ENCODE results near the gene SFXN3. TPM values are rescaled to one million over a fixed set of nuclear protein-coding genes. Genes with fewer than 3 reads are reported as not detected.

SFXN3 gene
- total and polyA plus RNA-seq, 2 experiments from 2014 or later: 0.68 to 3.8 TPM

DNA sequence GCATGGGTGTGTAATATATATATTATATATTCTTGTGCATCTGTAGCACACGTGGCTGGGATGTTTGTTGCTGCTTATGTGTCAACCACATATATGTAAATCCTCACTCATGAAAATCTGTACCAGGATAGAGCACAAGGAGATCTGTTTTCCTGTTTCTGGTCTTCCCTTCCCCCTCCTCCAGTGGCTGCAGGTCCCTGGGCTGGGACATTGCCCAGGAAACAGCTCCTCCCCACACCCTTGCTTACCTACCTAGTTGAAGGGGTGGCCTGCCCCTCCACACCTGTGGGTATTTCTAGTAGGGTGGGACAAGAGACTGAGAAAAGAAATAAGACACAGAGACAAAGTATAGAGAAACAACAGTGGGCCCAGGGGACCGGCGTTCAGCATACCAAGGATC is 2.2 kb downstream of the SFXN3 start:
- Mint-ChIP-seq H3K9me3 (no peaks in the 10 kb centered on the region), H3K27me3 (ENCODE audit: insufficient read depth, low read depth, poor library complexity) (peaks cover 57% of the 10 kb centered on the region), H3K4me3 (no peak overlapping the region; the same call in 2 of the 3 replicates), H3K27ac (no peak overlapping the region), H3K4me1 (peaks cover 25% of the 10 kb centered on the region), H3K36me3 (ENCODE audit: low read depth) (no peaks in the 10 kb centered on the region)
- Histone ChIP-seq H3K4me3 (no peak overlapping the region), H2AFZ (no peak overlapping the region), H4K20me1 (replicated peaks; ENCODE audit: insufficient read depth) (no peaks in the 10 kb centered on the region; the same call in 1 of the 2 replicates), H3K36me3 (ENCODE audit: insufficient read depth) (no peaks in the 10 kb centered on the region), H3F3A (replicated peaks; ENCODE audit: low read depth) (no peaks in the 10 kb centered on the region), H3K4me1 (ENCODE audit: insufficient read depth) (peaks cover 23% of the 10 kb centered on the region; the same call in 1 of the 2 replicates), H3K27me3 (ENCODE audit: insufficient read depth) (peaks cover 60% of the 10 kb centered on the region), H3K4me2 (no peak overlapping the region), H3K9me2 (ENCODE audit: insufficient read depth) (no peaks in the 10 kb centered on the region), H3K27ac (ENCODE audit: low read depth) (no peak overlapping the region), H3K79me2 (replicated peaks; ENCODE audit: insufficient read depth) (no peaks in the 10 kb centered on the region)
- TF ChIP-seq, protein P1, sequence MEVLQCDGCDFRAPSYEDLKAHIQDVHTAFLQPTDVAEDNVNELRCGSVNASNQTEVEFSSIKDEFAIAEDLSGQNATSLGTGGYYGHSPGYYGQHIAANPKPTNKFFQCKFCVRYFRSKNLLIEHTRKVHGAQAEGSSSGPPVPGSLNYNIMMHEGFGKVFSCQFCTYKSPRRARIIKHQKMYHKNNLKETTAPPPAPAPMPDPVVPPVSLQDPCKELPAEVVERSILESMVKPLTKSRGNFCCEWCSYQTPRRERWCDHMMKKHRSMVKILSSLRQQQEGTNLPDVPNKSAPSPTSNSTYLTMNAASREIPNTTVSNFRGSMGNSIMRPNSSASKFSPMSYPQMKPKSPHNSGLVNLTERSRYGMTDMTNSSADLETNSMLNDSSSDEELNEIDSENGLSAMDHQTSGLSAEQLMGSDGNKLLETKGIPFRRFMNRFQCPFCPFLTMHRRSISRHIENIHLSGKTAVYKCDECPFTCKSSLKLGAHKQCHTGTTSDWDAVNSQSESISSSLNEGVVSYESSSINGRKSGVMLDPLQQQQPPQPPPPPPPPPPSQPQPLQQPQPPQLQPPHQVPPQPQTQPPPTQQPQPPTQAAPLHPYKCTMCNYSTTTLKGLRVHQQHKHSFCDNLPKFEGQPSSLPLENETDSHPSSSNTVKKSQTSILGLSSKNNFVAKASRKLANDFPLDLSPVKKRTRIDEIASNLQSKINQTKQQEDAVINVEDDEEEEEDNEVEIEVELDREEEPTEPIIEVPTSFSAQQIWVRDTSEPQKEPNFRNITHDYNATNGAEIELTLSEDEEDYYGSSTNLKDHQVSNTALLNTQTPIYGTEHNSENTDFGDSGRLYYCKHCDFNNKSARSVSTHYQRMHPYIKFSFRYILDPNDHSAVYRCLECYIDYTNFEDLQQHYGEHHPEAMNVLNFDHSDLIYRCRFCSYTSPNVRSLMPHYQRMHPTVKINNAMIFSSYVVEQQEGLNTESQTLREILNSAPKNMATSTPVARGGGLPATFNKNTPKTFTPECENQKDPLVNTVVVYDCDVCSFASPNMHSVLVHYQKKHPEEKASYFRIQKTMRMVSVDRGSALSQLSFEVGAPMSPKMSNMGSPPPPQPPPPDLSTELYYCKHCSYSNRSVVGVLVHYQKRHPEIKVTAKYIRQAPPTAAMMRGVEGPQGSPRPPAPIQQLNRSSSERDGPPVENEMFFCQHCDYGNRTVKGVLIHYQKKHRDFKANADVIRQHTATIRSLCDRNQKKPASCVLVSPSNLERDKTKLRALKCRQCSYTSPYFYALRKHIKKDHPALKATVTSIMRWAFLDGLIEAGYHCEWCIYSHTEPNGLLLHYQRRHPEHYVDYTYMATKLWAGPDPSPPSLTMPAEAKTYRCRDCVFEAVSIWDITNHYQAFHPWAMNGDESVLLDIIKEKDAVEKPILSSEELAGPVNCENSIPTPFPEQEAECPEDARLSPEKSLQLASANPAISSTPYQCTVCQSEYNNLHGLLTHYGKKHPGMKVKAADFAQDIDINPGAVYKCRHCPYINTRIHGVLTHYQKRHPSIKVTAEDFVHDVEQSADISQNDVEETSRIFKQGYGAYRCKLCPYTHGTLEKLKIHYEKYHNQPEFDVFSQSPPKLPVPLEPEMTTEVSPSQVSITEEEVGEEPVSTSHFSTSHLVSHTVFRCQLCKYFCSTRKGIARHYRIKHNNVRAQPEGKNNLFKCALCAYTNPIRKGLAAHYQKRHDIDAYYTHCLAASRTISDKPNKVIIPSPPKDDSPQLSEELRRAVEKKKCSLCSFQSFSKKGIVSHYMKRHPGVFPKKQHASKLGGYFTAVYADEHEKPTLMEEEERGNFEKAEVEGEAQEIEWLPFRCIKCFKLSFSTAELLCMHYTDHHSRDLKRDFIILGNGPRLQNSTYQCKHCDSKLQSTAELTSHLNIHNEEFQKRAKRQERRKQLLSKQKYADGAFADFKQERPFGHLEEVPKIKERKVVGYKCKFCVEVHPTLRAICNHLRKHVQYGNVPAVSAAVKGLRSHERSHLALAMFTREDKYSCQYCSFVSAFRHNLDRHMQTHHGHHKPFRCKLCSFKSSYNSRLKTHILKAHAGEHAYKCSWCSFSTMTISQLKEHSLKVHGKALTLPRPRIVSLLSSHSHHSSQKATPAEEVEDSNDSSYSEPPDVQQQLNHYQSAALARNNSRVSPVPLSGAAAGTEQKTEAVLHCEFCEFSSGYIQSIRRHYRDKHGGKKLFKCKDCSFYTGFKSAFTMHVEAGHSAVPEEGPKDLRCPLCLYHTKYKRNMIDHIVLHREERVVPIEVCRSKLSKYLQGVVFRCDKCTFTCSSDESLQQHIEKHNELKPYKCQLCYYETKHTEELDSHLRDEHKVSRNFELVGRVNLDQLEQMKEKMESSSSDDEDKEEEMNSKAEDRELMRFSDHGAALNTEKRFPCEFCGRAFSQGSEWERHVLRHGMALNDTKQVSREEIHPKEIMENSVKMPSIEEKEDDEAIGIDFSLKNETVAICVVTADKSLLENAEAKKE (CRISPR knock-in tag; IDR thresholded peaks at IDR 0.05): no peak
- no peak for TF ChIP-seq STAT1 (IDR thresholded peaks at IDR 0.05; ENCODE audit: unreplicated experiment)
- no peak for TF ChIP-seq CREB1 (CRISPR knock-in tag; IDR thresholded peaks at IDR 0.05; ENCODE audit: low read depth)
- TF ChIP-seq, protein P2, sequence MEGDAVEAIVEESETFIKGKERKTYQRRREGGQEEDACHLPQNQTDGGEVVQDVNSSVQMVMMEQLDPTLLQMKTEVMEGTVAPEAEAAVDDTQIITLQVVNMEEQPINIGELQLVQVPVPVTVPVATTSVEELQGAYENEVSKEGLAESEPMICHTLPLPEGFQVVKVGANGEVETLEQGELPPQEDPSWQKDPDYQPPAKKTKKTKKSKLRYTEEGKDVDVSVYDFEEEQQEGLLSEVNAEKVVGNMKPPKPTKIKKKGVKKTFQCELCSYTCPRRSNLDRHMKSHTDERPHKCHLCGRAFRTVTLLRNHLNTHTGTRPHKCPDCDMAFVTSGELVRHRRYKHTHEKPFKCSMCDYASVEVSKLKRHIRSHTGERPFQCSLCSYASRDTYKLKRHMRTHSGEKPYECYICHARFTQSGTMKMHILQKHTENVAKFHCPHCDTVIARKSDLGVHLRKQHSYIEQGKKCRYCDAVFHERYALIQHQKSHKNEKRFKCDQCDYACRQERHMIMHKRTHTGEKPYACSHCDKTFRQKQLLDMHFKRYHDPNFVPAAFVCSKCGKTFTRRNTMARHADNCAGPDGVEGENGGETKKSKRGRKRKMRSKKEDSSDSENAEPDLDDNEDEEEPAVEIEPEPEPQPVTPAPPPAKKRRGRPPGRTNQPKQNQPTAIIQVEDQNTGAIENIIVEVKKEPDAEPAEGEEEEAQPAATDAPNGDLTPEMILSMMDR (conservative IDR thresholded peaks at IDR 0.05; ENCODE audit: low read depth in 2 of 2): no peak
- no peak for TF ChIP-seq EZH2phosphoT487 (IDR thresholded peaks at IDR 0.05; ENCODE audit: unreplicated experiment)
- no peak for TF ChIP-seq EZH2 (IDR thresholded peaks at IDR 0.05; ENCODE audit: low read depth, unreplicated experiment)
- no peak for TF ChIP-seq JUNB (IDR thresholded peaks at IDR 0.05; ENCODE audit: unreplicated experiment)
- TF ChIP-seq, protein P3, sequence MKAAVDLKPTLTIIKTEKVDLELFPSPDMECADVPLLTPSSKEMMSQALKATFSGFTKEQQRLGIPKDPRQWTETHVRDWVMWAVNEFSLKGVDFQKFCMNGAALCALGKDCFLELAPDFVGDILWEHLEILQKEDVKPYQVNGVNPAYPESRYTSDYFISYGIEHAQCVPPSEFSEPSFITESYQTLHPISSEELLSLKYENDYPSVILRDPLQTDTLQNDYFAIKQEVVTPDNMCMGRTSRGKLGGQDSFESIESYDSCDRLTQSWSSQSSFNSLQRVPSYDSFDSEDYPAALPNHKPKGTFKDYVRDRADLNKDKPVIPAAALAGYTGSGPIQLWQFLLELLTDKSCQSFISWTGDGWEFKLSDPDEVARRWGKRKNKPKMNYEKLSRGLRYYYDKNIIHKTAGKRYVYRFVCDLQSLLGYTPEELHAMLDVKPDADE (IDR thresholded peaks at IDR 0.05): no peak
- no peak for TF ChIP-seq POLR2AphosphoS5 (IDR thresholded peaks at IDR 0.05; ENCODE audit: low read depth)
- TF ChIP-seq, protein P4, sequence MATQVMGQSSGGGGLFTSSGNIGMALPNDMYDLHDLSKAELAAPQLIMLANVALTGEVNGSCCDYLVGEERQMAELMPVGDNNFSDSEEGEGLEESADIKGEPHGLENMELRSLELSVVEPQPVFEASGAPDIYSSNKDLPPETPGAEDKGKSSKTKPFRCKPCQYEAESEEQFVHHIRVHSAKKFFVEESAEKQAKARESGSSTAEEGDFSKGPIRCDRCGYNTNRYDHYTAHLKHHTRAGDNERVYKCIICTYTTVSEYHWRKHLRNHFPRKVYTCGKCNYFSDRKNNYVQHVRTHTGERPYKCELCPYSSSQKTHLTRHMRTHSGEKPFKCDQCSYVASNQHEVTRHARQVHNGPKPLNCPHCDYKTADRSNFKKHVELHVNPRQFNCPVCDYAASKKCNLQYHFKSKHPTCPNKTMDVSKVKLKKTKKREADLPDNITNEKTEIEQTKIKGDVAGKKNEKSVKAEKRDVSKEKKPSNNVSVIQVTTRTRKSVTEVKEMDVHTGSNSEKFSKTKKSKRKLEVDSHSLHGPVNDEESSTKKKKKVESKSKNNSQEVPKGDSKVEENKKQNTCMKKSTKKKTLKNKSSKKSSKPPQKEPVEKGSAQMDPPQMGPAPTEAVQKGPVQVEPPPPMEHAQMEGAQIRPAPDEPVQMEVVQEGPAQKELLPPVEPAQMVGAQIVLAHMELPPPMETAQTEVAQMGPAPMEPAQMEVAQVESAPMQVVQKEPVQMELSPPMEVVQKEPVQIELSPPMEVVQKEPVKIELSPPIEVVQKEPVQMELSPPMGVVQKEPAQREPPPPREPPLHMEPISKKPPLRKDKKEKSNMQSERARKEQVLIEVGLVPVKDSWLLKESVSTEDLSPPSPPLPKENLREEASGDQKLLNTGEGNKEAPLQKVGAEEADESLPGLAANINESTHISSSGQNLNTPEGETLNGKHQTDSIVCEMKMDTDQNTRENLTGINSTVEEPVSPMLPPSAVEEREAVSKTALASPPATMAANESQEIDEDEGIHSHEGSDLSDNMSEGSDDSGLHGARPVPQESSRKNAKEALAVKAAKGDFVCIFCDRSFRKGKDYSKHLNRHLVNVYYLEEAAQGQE (IDR thresholded peaks at IDR 0.05; ENCODE audit: unreplicated experiment): no peak
- no peak for TF ChIP-seq NANOG (IDR thresholded peaks at IDR 0.05; ENCODE audit: borderline replicate concordance)
- no peak for TF ChIP-seq ZNF114 (CRISPR knock-in tag; IDR thresholded peaks at IDR 0.05)
- DNase-seq (ENCODE audit: low spot score): no peak
- ATAC-seq: no peak
